ENCODE measurements around the gene ITPKB.

The ITPKB gene

DNA sequence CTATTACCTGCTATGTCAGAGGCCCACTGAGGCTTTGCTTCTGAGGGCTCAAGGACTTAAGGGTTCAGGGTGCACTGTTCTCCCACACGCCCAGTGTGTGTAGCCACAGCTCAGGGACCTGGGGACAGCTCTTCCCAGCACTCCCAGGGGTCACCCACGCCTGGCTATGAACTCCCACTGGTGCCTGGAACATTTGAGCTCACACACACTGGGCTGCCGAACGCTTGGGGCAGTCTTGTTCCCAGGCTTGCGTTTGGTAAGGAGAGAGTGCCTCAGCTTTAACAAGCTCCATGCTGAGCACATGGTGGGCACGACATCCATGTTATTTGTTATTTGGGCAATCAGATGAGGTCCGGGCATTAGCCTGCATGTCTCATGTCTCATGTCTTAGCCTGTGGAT is 153.0 kb downstream of the ITPKB start:
- no peak for TF ChIP-seq CTCF (conservative IDR thresholded peaks at IDR 0.05; ENCODE audit: low read length)

GRCh38 chr1:226584164-226584563 is 154.9 kb downstream of the ITPKB start:
- no peak overlapping the region for H3K4me3 ChIP-seq (ENCODE audit: low read length)
- DNase-seq (ENCODE audit: low read depth) = no peak
- no peak for TF ChIP-seq CTCF (conservative IDR thresholded peaks at IDR 0.05; ENCODE audit: low read length)

More for the DNA sequence above, 153.0 kb downstream of the ITPKB start:
- DNase-seq (ENCODE audit: low read depth) = no peak
- H3K4me3 ChIP-seq (ENCODE audit: low read length) = no peak overlapping the region

DNA sequence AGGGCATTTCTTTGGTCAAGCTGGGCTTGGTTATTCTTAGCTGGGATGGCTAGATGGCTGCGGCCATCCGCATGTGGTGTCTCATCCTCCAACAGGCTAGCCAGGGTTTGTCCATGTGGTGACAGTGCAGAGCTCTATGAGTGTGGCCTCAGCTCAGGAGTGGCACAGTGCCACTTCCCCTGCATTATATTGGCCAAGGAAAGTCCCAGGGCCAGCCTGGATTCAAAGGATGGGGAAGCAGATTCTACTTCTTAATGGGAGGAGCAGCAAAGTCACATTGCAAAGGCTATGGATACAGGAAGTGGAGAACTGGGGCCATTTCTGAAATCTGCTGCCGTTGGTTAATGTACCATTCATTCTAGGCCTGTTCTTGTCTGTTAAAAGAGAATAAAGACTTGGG is 156.1 kb downstream of the ITPKB start:
- H3K4me3 ChIP-seq (ENCODE audit: low read length) = no peak overlapping the region
- no peak for TF ChIP-seq CTCF (conservative IDR thresholded peaks at IDR 0.05; ENCODE audit: low read length)

More for the DNA sequence above, 156.1 kb downstream of the ITPKB start:
- no peak for DNase-seq (ENCODE audit: low read depth)
